Measurements from ENCODE around the gene SPTSSB.

The SPTSSB gene

DNA sequence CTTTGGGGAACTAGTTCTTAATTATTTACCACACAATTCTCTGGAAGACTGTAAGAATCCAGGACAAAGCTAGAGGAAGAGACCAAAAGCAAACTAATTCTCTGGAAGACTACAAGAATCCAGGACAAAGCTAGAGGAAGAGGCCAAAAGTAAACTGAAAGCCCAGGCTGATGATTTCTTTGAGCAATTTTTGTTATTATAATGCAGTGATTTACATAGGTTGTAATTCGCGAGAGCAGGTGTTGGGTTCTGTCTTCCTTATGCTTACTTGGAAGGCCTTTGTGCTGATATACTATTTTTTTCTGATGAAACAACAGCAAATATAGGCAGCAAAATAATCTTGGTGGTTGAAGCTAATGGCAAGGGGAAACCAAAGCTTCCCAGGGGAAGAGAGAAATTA is 5.2 kb downstream of the SPTSSB start:
- no peak overlapping the region for H3K9ac ChIP-seq (ENCODE audit: low read depth, low read length)
- no peaks in the 10 kb centered on the region; the same call in 1 of the 2 replicates for H3K4me1 ChIP-seq (ENCODE audit: insufficient read depth, low read length)
- H3K9me3 ChIP-seq (ENCODE audit: control insufficient read depth, insufficient read depth, low read length) = no peaks in the 10 kb centered on the region
- H3K36me3 ChIP-seq (ENCODE audit: insufficient read depth, low read length) = no peaks in the 10 kb centered on the region

- Histone ChIP-seq H3K36me3 (ENCODE audit: insufficient read depth, low read length) (no peaks in the 10 kb centered on the region), H3K9ac (ENCODE audit: low read depth, low read length) (no peak overlapping the region), H3K9me3 (ENCODE audit: control insufficient read depth, insufficient read depth, low read length) (no peaks in the 10 kb centered on the region), H3K4me1 (ENCODE audit: insufficient read depth, low read length) (no peaks in the 10 kb centered on the region)
Observed at GRCh38 chr3:161358488-161358887, 12.8 kb downstream of the SPTSSB start.

GRCh38 chr3:161356287-161356686 is 15.0 kb downstream of the SPTSSB start:
- H3K9ac ChIP-seq (ENCODE audit: low read depth, low read length) = no peak overlapping the region
- no peaks in the 10 kb centered on the region for H3K36me3 ChIP-seq (ENCODE audit: insufficient read depth, low read length)
- no peaks in the 10 kb centered on the region for H3K9me3 ChIP-seq (ENCODE audit: control insufficient read depth, insufficient read depth, low read length)
- no peaks in the 10 kb centered on the region for H3K4me1 ChIP-seq (ENCODE audit: insufficient read depth, low read length)

- H3K9ac ChIP-seq (ENCODE audit: low read depth, low read length) = no peak overlapping the region
- H3K9me3 ChIP-seq (ENCODE audit: control insufficient read depth, insufficient read depth, low read length) = no peaks in the 10 kb centered on the region
- H3K36me3 ChIP-seq (ENCODE audit: insufficient read depth, low read length) = no peaks in the 10 kb centered on the region
- H3K4me1 ChIP-seq (ENCODE audit: insufficient read depth, low read length) = no peaks in the 10 kb centered on the region
Observed at GRCh38 chr3:161355508-161355907, 15.8 kb downstream of the SPTSSB start.

GRCh38 chr3:161354554-161354953 is 16.8 kb downstream of the SPTSSB start:
- H3K36me3 ChIP-seq (ENCODE audit: insufficient read depth, low read length) = no peaks in the 10 kb centered on the region
- H3K4me1 ChIP-seq (ENCODE audit: insufficient read depth, low read length) = no peaks in the 10 kb centered on the region; the same call in 1 of the 2 replicates

DNA sequence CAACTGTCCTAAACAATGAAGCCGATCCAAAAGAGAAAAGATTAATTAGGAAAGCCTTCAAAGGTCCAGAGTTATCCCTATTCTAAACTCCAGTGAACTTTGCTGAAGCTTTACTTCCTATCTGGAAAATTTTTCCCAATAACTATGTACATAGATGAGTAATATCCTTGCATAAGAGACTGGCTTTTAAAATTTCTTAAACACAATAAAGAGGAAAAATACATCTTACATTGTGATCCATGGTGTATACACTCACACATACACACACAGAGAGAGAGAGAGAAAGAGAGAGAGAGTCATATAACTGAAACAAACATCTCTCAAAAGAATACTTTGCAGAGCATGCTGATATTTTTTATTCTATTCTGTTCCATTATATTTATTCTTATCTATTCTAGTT is 20.0 kb downstream of the SPTSSB start:
- Histone ChIP-seq H3K4me1 (ENCODE audit: insufficient read depth, low read length) (no peaks in the 10 kb centered on the region; the same call in 1 of the 2 replicates), H3K9ac (ENCODE audit: low read depth, low read length) (no peak overlapping the region), H3K36me3 (ENCODE audit: insufficient read depth, low read length) (no peaks in the 10 kb centered on the region), H3K9me3 (ENCODE audit: control insufficient read depth, insufficient read depth, low read length) (no peaks in the 10 kb centered on the region)

More at GRCh38 chr3:161354554-161354953, 16.8 kb downstream of the SPTSSB start:
- Histone ChIP-seq H3K9ac (ENCODE audit: low read depth, low read length) (no peak overlapping the region), H3K9me3 (ENCODE audit: control insufficient read depth, insufficient read depth, low read length) (no peaks in the 10 kb centered on the region)

DNA sequence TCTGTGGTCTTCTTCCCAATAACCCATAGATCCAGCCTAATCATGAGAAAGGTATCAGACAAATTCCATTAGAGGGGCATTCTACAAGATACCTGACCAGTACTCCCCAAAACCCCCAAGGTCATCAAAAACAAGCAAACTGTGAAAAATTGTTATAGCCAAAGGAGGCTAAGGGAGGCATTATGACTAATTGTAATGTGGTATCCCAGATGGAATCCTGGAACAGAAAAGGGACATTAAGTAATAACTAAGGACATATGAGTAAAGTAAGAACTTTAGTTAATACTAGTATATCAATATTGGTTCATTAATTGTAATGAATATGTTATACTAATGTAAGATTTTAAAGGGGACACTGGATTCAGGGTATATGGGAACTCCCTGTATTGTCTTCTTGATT is 20.4 kb downstream of the SPTSSB start:
- H3K36me3 ChIP-seq (ENCODE audit: insufficient read depth, low read length) = no peaks in the 10 kb centered on the region
- H3K9me3 ChIP-seq (ENCODE audit: control insufficient read depth, insufficient read depth, low read length) = no peaks in the 10 kb centered on the region
- no peak overlapping the region for H3K9ac ChIP-seq (ENCODE audit: low read depth, low read length)
- no peaks in the 10 kb centered on the region; the same call in 1 of the 2 replicates for H3K4me1 ChIP-seq (ENCODE audit: insufficient read depth, low read length)

- no peaks in the 10 kb centered on the region; the same call in 1 of the 2 replicates for H3K4me1 ChIP-seq (ENCODE audit: insufficient read depth, low read length)
- H3K9ac ChIP-seq (ENCODE audit: low read depth, low read length) = no peak overlapping the region
- no peaks in the 10 kb centered on the region for H3K9me3 ChIP-seq (ENCODE audit: control insufficient read depth, insufficient read depth, low read length)
- no peaks in the 10 kb centered on the region for H3K36me3 ChIP-seq (ENCODE audit: insufficient read depth, low read length)
Observed at GRCh38 chr3:161349529-161350312, 21.6 kb downstream of the SPTSSB start.

DNA sequence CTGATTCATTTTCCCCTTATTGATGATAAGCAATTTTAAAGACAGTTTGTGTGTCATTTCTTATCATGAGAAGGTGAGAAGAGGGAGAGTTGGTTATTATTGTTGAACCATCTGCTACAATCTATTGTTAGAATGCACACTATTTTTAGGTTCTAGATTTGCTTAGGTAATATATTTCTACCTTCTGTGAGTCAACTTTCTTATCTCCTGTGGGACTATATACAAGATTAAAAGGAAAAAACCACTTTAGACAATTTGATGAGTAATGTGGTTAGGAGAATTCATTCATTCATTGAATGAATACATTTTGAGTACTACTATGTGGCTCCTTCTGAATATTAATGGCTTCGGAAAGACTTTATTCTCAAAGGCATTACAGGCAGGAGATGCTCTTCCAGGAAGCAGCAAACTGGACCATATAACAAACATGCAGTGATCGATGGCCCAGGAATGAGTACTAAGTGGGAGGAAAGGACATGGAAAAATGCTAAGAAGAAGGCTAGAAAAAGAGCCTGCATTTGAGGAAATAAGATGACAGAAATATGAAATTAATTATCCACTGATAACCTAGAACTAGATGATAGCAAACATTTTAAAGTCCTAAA is 22.4 kb downstream of the SPTSSB start:
- no peaks in the 10 kb centered on the region for H3K9me3 ChIP-seq (ENCODE audit: control insufficient read depth, insufficient read depth, low read length)
- no peaks in the 10 kb centered on the region for H3K36me3 ChIP-seq (ENCODE audit: insufficient read depth, low read length)
- no peak overlapping the region for H3K9ac ChIP-seq (ENCODE audit: low read depth, low read length)
- no peaks in the 10 kb centered on the region; the same call in 1 of the 2 replicates for H3K4me1 ChIP-seq (ENCODE audit: insufficient read depth, low read length)

- Histone ChIP-seq H3K36me3 (ENCODE audit: insufficient read depth, low read length) (no peaks in the 10 kb centered on the region), H3K9me3 (ENCODE audit: control insufficient read depth, insufficient read depth, low read length) (no peaks in the 10 kb centered on the region), H3K9ac (ENCODE audit: low read depth, low read length) (no peak overlapping the region), H3K4me1 (ENCODE audit: insufficient read depth, low read length) (no peaks in the 10 kb centered on the region; the same call in 1 of the 2 replicates)
Observed at GRCh38 chr3:161347726-161348125, 23.6 kb downstream of the SPTSSB start.

- no peaks in the 10 kb centered on the region; the same call in 1 of the 2 replicates for H3K4me1 ChIP-seq (ENCODE audit: insufficient read depth, low read length)
- H3K9ac ChIP-seq (ENCODE audit: low read depth, low read length) = no peak overlapping the region
- no peaks in the 10 kb centered on the region for H3K9me3 ChIP-seq (ENCODE audit: control insufficient read depth, insufficient read depth, low read length)
- H3K36me3 ChIP-seq (ENCODE audit: insufficient read depth, low read length) = no peaks in the 10 kb centered on the region
Observed at GRCh38 chr3:161345023-161345422, 26.3 kb downstream of the SPTSSB start.

GRCh38 chr3:161343986-161344385 is 27.3 kb downstream of the SPTSSB start:
- Histone ChIP-seq H3K4me1 (ENCODE audit: insufficient read depth, low read length) (no peaks in the 10 kb centered on the region), H3K36me3 (ENCODE audit: insufficient read depth, low read length) (no peaks in the 10 kb centered on the region), H3K9ac (ENCODE audit: low read depth, low read length) (no peak overlapping the region), H3K9me3 (ENCODE audit: control insufficient read depth, insufficient read depth, low read length) (no peaks in the 10 kb centered on the region)

DNA sequence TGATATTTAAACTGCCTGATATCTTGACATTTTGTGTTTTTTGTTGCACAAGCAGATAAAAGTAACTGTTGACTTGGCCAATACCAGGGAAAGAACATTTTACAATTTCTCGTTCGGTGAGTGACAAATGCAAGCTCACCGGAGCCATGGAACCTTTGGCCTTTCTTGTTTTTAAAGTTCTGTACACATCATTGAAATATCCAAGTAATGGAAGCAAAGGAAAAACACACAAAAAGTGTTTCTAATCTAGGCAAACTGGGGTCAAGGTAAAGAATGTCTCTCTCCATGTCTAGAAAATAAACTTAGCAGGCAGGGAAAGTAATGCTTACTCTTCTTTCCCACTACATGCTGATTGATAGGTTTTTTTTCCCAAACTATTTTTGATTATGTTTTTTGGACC is 27.8 kb downstream of the SPTSSB start:
- no peaks in the 10 kb centered on the region for H3K9me3 ChIP-seq (ENCODE audit: control insufficient read depth, insufficient read depth, low read length)
- H3K36me3 ChIP-seq (ENCODE audit: insufficient read depth, low read length) = no peaks in the 10 kb centered on the region
- H3K9ac ChIP-seq (ENCODE audit: low read depth, low read length) = no peak overlapping the region
- H3K4me1 ChIP-seq (ENCODE audit: insufficient read depth, low read length) = no peaks in the 10 kb centered on the region

DNA sequence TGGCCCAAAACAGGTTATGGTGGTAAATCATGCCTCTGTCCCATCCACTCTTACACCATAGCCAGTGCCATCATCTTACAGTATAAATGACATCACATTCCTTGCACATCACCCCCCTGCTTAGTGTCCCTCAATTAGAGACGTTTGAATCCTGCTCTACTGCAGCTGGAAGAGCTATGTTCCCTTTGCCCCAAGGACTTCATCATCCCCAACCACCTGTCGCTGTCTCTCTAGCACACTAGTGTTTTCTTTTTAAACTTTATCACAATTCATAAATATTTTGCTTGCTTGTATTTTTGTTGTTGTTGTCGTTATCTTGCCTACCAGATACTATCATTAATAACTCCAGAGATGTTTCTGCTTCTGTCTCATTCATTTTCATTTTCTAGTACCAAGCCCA is 28.7 kb downstream of the SPTSSB start:
- Histone ChIP-seq H3K4me1 (ENCODE audit: insufficient read depth, low read length) (no peaks in the 10 kb centered on the region), H3K36me3 (ENCODE audit: insufficient read depth, low read length) (no peaks in the 10 kb centered on the region), H3K9ac (ENCODE audit: low read depth, low read length) (no peak overlapping the region), H3K9me3 (ENCODE audit: control insufficient read depth, insufficient read depth, low read length) (no peaks in the 10 kb centered on the region)

Measured in ES-I3 (cell line).